HEK293 (cell line): ENCODE measurements around the gene PHACTR2.

Source experiments
- CTCF ChIA-PET: fragments of 350-600 bp; formaldehyde crosslinking; extraction: SDS; loops from one replicate; lab custom pipeline; 2021; ENCODE audit warnings: antibody characterized with exemption; lab: Yijun Ruan, JAX
- POLR2A ChIA-PET: fragments of 300-600 bp; formaldehyde crosslinking; extraction: SDS; loops from one replicate; lab custom pipeline; 2020; ENCODE audit warnings: antibody characterized with exemption, inconsistent platforms; lab: Yijun Ruan, JAX
- H3K27ac ChIP-seq: fragments of 200-500 bp; sonication (Bioruptor generic); 2 replicates; pipeline ENCODE4 v1.5.1; 2014; ENCODE audit warnings: low read depth, low read length, control low read depth, inconsistent platforms; ENCODE audit errors: extremely low read depth
- H3K36me3 ChIP-seq, 2 experiments: fragments of 200-500 bp in 1 of 2; sonication (Bioruptor generic) in 1 of 2; 1 replicate in 1 of 2; 2 replicates in 1 of 2; pipeline ENCODE4 v1.5.1; 2014 to 2017; ENCODE audit warnings: inconsistent platforms in 2 of 2, low read length in 2 of 2; ENCODE audit not compliant: control insufficient read depth in 2 of 2, insufficient read depth in 1 of 2
- H3K4me1 ChIP-seq: fragments of 200-500 bp; sonication (Bioruptor generic); 2 replicates; pipeline ENCODE4 v1.5.1; 2014; ENCODE audit warnings: mild to moderate bottlenecking, low read length, inconsistent platforms; ENCODE audit not compliant: control insufficient read depth, insufficient read depth
- H3K4me3 ChIP-seq: 2 replicates; pipeline ENCODE4 v1.5.1; 2011; ENCODE audit warnings: low read depth, mild to moderate bottlenecking, control low read depth, low read length, moderate library complexity
- H3K9me3 ChIP-seq: fragments of 200-500 bp; sonication (Bioruptor generic); 2 replicates; pipeline ENCODE4 v1.5.1; 2014; ENCODE audit warnings: low read depth, low read length, inconsistent platforms; ENCODE audit not compliant: control insufficient read depth, insufficient read depth
- ATF2 ChIP-seq: fragments of 450-650 bp; formaldehyde crosslinking; IDR thresholded peaks from 2 replicates; pipeline ENCODE4 v1.5.1; 2016; ENCODE audit warnings: missing biosample characterization, missing genetic modification characterization, low read depth
- GLI4 ChIP-seq: fragments of 450-650 bp; formaldehyde crosslinking; IDR thresholded peaks from 2 replicates; pipeline ENCODE4 v1.5.1; 2016; ENCODE audit warnings: missing biosample characterization, missing genetic modification characterization
- GLIS1 ChIP-seq: fragments of 450-650 bp; formaldehyde crosslinking; IDR thresholded peaks from 2 replicates; pipeline ENCODE4 v1.5.1; 2016; ENCODE audit warnings: missing biosample characterization, missing genetic modification characterization
- REPIN1 ChIP-seq: fragments of 450-650 bp; formaldehyde crosslinking; IDR thresholded peaks from 2 replicates; pipeline ENCODE4 v1.5.1; 2017; ENCODE audit warnings: missing biosample characterization, missing genetic modification characterization, low read depth
- ZBTB10 ChIP-seq: fragments of 450-650 bp; formaldehyde crosslinking; IDR thresholded peaks from 2 replicates; pipeline ENCODE4 v1.5.1; 2016; ENCODE audit warnings: missing biosample characterization, missing genetic modification characterization
- ZFHX2 ChIP-seq: fragments of 450-650 bp; formaldehyde crosslinking; conservative IDR thresholded peaks from 2 replicates; pipeline ENCODE4 v1.5.1; 2016; ENCODE audit warnings: missing biosample characterization, missing genetic modification characterization
- ZFP69B ChIP-seq: fragments of 450-650 bp; formaldehyde crosslinking; IDR thresholded peaks from 2 replicates; pipeline ENCODE4 v1.5.1; 2016; ENCODE audit warnings: missing biosample characterization, missing genetic modification characterization
- ZNF324 ChIP-seq: fragments of 450-650 bp; formaldehyde crosslinking; IDR thresholded peaks from 2 replicates; pipeline ENCODE4 v1.5.1; 2016; ENCODE audit warnings: missing biosample characterization, missing genetic modification characterization
- ZNF341 ChIP-seq: fragments of 450-650 bp; formaldehyde crosslinking; IDR thresholded peaks from 2 replicates; pipeline ENCODE4; 2016; ENCODE audit warnings: low read depth, missing biosample characterization, missing genetic modification characterization
- ZNF354C ChIP-seq: fragments of 450-650 bp; formaldehyde crosslinking; IDR thresholded peaks from 2 replicates; pipeline ENCODE4 v1.5.1; 2016; ENCODE audit warnings: missing biosample characterization, missing genetic modification characterization, low read depth, borderline replicate concordance
- ZNF366 ChIP-seq: fragments of 450-650 bp; formaldehyde crosslinking; conservative IDR thresholded peaks from 2 replicates; pipeline ENCODE4 v1.5.1; 2016; ENCODE audit warnings: missing biosample characterization, missing genetic modification characterization
- ZNF391 ChIP-seq: fragments of 450-650 bp; formaldehyde crosslinking; IDR thresholded peaks from 2 replicates; pipeline ENCODE4 v1.5.1; 2016; ENCODE audit warnings: low read depth, missing biosample characterization, missing genetic modification characterization, borderline replicate concordance
- ZNF423 ChIP-seq: fragments of 450-650 bp; formaldehyde crosslinking; IDR thresholded peaks from 2 replicates; pipeline ENCODE4 v1.5.1; 2016; ENCODE audit warnings: missing biosample characterization, missing genetic modification characterization
- ZNF488 ChIP-seq: fragments of 450-650 bp; formaldehyde crosslinking; IDR thresholded peaks from 2 replicates; pipeline ENCODE4 v1.5.1; 2016; ENCODE audit warnings: missing biosample characterization, missing genetic modification characterization
- ZNF544 ChIP-seq: fragments of 450-650 bp; formaldehyde crosslinking; IDR thresholded peaks from 2 replicates; pipeline ENCODE4 v1.5.0; 2017; ENCODE audit warnings: missing biosample characterization, missing genetic modification characterization
- ZNF549 ChIP-seq: fragments of 450-650 bp; IDR thresholded peaks from 2 replicates; pipeline ENCODE4 v1.5.1; 2018; ENCODE audit warnings: missing biosample characterization, missing genetic modification characterization, mild to moderate bottlenecking, inconsistent platforms, moderate library complexity
- ZNF596 ChIP-seq: fragments of 450-650 bp; IDR thresholded peaks from 2 replicates; pipeline ENCODE4 v1.5.0; 2018; ENCODE audit warnings: missing biosample characterization, mild to moderate bottlenecking, missing genetic modification characterization, moderate library complexity
- ZNF621 ChIP-seq: fragments of 450-650 bp; formaldehyde crosslinking; IDR thresholded peaks from 2 replicates; pipeline ENCODE4 v1.5.1; 2017; ENCODE audit warnings: missing biosample characterization, missing genetic modification characterization
- ZNF639 ChIP-seq: fragments of 450-650 bp; formaldehyde crosslinking; IDR thresholded peaks from 2 replicates; pipeline ENCODE4 v1.5.1; 2016; ENCODE audit warnings: missing biosample characterization, missing genetic modification characterization
- ZNF785 ChIP-seq: fragments of 450-650 bp; formaldehyde crosslinking; IDR thresholded peaks from 2 replicates; pipeline ENCODE4 v1.5.1; 2016; ENCODE audit warnings: missing biosample characterization, missing genetic modification characterization
- TF ChIP-seq, protein P1 (sequence below): fragments of 450-650 bp; formaldehyde crosslinking; IDR thresholded peaks from 2 replicates; pipeline ENCODE4 v1.5.1; 2016; ENCODE audit warnings: missing biosample characterization, missing genetic modification characterization

PHACTR2 gene

GRCh38 chr6:143810745-143811144 is 133.0 kb downstream of the PHACTR2 start:
- Histone ChIP-seq H3K9me3 (no peaks in the 10 kb centered on the region), H3K4me3 (no peak overlapping the region), H3K36me3 (peaks cover 3 to 8% of the 10 kb centered on the region in 2 experiments; a peak in 2 of 3 replicates), H3K27ac (no peak overlapping the region), H3K4me1 (no peaks in the 10 kb centered on the region)
- CTCF ChIA-PET, result interaction anchor here (0.7 kb wide), 1 partner anchor 210 kb away, joined by 3 read pairs; no protein-coding TSS in a partner anchor
- POLR2A ChIA-PET, result no interaction called here
- TF ChIP-seq REPIN1, result no peak

- TF ChIP-seq ATF2 (peak; percentile 53; the same call in 1 of the 2 replicates), ZNF391 (tag by site-specific recombination) (no peak)
- peaks cover 3 to 8% of the 10 kb centered on the region in 2 experiments; a peak in 2 of 3 replicates for H3K36me3 ChIP-seq
- ChIA-PET POLR2A (no interaction called here), CTCF (interaction anchor here (0.7 kb wide), 2 partner anchors 189 to 209 kb away, joined by 3 to 4 read pairs; no protein-coding TSS in a partner anchor)
- no peak overlapping the region for H3K4me3 ChIP-seq
- no peaks in the 10 kb centered on the region for H3K9me3 ChIP-seq
- no peaks in the 10 kb centered on the region for H3K4me1 ChIP-seq
- H3K27ac ChIP-seq, result no peak overlapping the region
Measured at GRCh38 chr6:143811501-143812157, 133.9 kb downstream of the PHACTR2 start.

DNA sequence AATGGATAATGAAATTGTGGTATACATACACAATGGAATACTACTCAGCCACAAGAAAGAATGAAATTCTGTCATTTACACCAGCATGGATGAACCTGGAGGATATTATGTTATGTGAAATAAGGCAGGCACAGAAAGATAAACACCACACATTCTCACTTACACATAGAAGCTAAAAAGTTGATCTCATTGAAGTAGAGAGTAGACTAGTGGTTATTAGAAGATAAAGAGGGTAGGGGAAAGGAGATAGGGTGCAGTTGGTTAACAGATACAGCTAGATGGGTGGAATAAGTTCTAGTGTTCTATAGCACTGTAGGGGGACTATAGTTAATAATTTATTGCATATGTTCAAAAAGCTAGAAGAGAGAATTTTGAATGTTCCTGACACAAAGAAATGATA is 139.9 kb downstream of the PHACTR2 start:
- H3K9me3 ChIP-seq, result no peaks in the 10 kb centered on the region
- CTCF ChIA-PET, result no interaction called here
- no peak for TF ChIP-seq ZNF354C (tag by site-specific recombination)
- no peak for TF ChIP-seq ZFHX2 (tag by site-specific recombination)
- no peak for TF ChIP-seq ZFP69B (tag by site-specific recombination)
- no peak for TF ChIP-seq ZBTB10
- TF ChIP-seq ZNF785 (tag by site-specific recombination), result no peak
- H3K27ac ChIP-seq, result no peak overlapping the region
- POLR2A ChIA-PET, result no interaction called here
- H3K4me1 ChIP-seq, result no peaks in the 10 kb centered on the region
- H3K4me3 ChIP-seq, result no peak overlapping the region
- peaks cover 0 to under 1% of the 10 kb centered on the region in 2 experiments; a peak in 1 of 3 replicates for H3K36me3 ChIP-seq

DNA sequence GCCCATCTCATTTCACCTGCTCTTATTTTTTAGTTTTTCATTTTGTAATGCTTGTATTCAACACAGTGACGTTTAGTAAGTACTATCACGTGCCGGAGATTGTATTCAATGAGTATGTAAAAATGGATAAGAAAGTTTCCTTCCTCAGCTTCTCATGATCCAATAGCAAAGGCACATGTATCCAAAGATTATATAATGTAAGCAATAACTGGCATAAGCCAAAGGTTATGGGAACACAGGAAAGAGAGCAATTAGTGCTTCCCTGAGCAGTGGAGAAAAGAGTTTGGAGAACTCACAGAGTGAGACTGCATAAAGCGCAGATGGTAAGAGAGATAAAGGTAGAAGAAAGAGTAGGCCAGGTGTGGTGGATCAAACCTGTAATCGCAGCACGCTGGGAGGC is 143.6 kb downstream of the PHACTR2 start:
- H3K27ac ChIP-seq, result no peak overlapping the region
- CTCF ChIA-PET, result interaction anchor here (0.6 kb wide), 1 partner anchor 226 kb away, joined by 3 read pairs; no protein-coding TSS in a partner anchor
- H3K4me3 ChIP-seq, result no peak overlapping the region
- no peaks in the 10 kb centered on the region for H3K9me3 ChIP-seq
- no peaks in the 10 kb centered on the region for H3K4me1 ChIP-seq
- POLR2A ChIA-PET, result no interaction called here
- H3K36me3 ChIP-seq, result no peaks in the 10 kb centered on the region
- no peak for TF ChIP-seq ZNF549 (tag by site-specific recombination)
- TF ChIP-seq ZNF423 (tag by site-specific recombination), result no peak
- no peak for TF ChIP-seq ZNF341 (tag by site-specific recombination)
- TF ChIP-seq GLI4 (tag by site-specific recombination), result no peak
- no peak for TF ChIP-seq ZNF324 (tag by site-specific recombination)
- TF ChIP-seq ZNF544 (tag by site-specific recombination), result no peak
- TF ChIP-seq ZNF596 (tag by site-specific recombination), result no peak
- no peak for TF ChIP-seq ZNF488
- no peak for TF ChIP-seq GLIS1
- TF ChIP-seq, protein P1, sequence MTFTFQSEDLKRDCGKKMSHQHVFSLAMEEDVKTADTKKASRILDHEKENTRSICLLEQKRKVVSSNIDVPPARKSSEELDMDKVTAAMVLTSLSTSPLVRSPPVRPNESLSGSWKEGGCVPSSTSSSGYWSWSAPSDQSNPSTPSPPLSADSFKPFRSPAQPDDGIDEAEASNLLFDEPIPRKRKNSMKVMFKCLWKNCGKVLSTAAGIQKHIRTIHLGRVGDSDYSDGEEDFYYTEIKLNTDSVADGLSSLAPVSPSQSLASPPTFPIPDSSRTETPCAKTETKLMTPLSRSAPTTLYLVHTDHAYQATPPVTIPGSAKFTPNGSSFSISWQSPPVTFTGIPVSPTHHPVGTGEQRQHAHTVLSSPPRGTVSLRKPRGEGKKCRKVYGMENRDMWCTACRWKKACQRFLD (tag by site-specific recombination), result no peak
- no peak for TF ChIP-seq ZNF366 (tag by site-specific recombination)
- TF ChIP-seq ZNF621, result no peak
- TF ChIP-seq ZNF639 (tag by site-specific recombination), result no peak
